SK-N-SH treated with all-trans-retinoic acid at 6 μM for 48 hours (cell line): ENCODE data around the gene RNF175.

Experiments used
- BACH2 ChIP-seq: fragments of 250-450 bp; sonication (Bioruptor Pico); IDR thresholded peaks from 2 replicates; pipeline ENCODE4 v1.9.0; 2021; ENCODE audit warnings: mild to moderate bottlenecking, borderline replicate concordance
- ESRRG ChIP-seq: fragments of 250-450 bp; sonication (Bioruptor Pico); IDR thresholded peaks from 2 replicates; pipeline ENCODE4 v1.6.1; 2021; ENCODE audit warnings: mild to moderate bottlenecking
- PPARA ChIP-seq: fragments of 250-450 bp; sonication (Bioruptor Pico); IDR thresholded peaks from 2 replicates; pipeline ENCODE4 v1.5.0; 2020; ENCODE audit warnings: mild to moderate bottlenecking, borderline replicate concordance
- RARB ChIP-seq: fragments of 250-450 bp; sonication (Bioruptor Pico); IDR thresholded peaks from 2 replicates; pipeline ENCODE4 v1.8.0; 2021; ENCODE audit warnings: mild to moderate bottlenecking, moderate library complexity
- SNAI2 ChIP-seq: fragments of 250-450 bp; sonication (Bioruptor Pico); IDR thresholded peaks from 2 replicates; pipeline ENCODE4 v1.5.0; 2020; ENCODE audit warnings: mild to moderate bottlenecking, moderate library complexity
- TCF4 ChIP-seq: fragments of 250-450 bp; sonication (Bioruptor Pico); IDR thresholded peaks from 2 replicates; pipeline ENCODE4 v1.8.0; 2021; ENCODE audit warnings: mild to moderate bottlenecking, moderate library complexity, borderline replicate concordance
- ZC3H10 ChIP-seq: fragments of 250-450 bp; sonication (Bioruptor Pico); IDR thresholded peaks from 2 replicates; pipeline ENCODE4 v1.5.1; 2021; ENCODE audit warnings: mild to moderate bottlenecking, moderate library complexity
- TF ChIP-seq, protein P1 (sequence below): fragments of 250-450 bp; sonication (Bioruptor Pico); IDR thresholded peaks from 2 replicates; pipeline ENCODE4 v1.8.0; 2020; ENCODE audit warnings: mild to moderate bottlenecking, moderate library complexity, borderline replicate concordance

DNA sequence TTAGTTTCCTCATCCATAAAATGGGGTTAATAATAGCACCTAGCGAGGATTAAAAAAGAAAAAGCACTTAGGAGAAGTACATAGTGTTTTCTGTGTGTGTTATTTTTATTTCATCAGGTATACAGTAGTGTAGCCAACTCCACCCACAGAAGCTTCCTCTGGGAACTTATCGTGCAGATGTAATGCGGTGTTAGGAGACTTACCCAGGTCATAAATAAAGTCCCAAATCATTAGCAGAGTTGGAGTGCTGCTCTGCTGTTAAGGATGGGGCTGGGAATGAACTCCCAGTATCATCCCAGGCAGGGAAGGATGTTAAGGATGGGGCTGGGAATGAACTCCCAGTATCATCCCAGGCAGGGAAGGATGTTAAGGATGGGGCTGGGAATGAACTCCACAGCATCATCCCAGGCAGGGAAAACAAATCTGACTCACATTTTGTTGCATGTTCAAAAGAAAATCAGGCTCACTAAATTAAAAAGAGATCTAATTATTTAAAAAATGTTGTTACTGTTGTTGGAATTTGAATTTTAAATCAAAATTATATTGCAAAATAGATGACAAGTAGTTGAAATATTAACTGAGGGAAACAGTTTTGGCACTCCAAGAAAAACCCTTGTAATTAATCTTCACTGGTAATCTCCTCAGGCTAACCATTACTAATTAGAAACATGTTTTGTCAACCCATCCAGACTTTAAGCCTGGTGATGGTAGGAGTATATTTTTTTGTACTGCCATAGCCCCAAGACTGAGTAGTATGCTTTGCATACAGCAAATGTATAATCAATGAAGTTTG is 39.3 kb upstream of the RNF175 start:
- TF ChIP-seq RARB (no peak), PPARA (CRISPR knock-in tag) (no peak), ESRRG (no peak), ZC3H10 (CRISPR knock-in tag) (no peak), TCF4 (CRISPR knock-in tag) (no peak), BACH2 (CRISPR knock-in tag) (no peak), SNAI2 (no peak)
- TF ChIP-seq, protein P1, sequence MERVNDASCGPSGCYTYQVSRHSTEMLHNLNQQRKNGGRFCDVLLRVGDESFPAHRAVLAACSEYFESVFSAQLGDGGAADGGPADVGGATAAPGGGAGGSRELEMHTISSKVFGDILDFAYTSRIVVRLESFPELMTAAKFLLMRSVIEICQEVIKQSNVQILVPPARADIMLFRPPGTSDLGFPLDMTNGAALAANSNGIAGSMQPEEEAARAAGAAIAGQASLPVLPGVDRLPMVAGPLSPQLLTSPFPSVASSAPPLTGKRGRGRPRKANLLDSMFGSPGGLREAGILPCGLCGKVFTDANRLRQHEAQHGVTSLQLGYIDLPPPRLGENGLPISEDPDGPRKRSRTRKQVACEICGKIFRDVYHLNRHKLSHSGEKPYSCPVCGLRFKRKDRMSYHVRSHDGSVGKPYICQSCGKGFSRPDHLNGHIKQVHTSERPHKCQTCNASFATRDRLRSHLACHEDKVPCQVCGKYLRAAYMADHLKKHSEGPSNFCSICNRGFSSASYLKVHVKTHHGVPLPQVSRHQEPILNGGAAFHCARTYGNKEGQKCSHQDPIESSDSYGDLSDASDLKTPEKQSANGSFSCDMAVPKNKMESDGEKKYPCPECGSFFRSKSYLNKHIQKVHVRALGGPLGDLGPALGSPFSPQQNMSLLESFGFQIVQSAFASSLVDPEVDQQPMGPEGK (CRISPR knock-in tag): no peak
